ENCODE results near the gene SLC10A3.

DNA sequence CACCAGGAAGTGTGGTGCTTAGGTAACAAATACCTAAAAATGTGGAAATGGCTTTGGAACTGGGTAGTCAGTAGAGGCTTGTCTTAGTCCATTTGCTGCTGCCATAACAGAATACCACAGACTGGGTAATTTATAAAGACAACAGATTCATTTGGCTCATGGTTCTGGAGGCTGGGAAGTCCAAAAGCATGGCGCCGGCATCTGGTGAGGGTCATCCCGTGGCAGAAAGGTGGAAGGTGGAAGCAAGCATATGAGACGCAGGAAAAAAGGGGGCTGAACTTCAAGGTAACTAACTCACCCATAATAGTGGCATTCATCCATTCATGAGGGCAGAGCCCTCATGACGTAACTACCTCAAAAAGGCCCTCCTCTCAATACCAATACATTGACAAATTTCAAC is 19.0 kb upstream of the SLC10A3 start:
- TF ChIP-seq, protein P1, sequence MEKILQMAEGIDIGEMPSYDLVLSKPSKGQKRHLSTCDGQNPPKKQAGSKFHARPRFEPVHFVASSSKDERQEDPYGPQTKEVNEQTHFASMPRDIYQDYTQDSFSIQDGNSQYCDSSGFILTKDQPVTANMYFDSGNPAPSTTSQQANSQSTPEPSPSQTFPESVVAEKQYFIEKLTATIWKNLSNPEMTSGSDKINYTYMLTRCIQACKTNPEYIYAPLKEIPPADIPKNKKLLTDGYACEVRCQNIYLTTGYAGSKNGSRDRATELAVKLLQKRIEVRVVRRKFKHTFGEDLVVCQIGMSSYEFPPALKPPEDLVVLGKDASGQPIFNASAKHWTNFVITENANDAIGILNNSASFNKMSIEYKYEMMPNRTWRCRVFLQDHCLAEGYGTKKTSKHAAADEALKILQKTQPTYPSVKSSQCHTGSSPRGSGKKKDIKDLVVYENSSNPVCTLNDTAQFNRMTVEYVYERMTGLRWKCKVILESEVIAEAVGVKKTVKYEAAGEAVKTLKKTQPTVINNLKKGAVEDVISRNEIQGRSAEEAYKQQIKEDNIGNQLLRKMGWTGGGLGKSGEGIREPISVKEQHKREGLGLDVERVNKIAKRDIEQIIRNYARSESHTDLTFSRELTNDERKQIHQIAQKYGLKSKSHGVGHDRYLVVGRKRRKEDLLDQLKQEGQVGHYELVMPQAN (conservative IDR thresholded peaks at IDR 0.05): no peak
- TF ChIP-seq ESRRA (IDR thresholded peaks at IDR 0.05; ENCODE audit: low read length): no peak
- TF ChIP-seq, protein P2, sequence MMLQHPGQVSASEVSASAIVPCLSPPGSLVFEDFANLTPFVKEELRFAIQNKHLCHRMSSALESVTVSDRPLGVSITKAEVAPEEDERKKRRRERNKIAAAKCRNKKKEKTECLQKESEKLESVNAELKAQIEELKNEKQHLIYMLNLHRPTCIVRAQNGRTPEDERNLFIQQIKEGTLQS (IDR thresholded peaks at IDR 0.05; ENCODE audit: borderline replicate concordance, extremely low read depth, low read depth, low read length): no peak
- TF ChIP-seq EP300 (IDR thresholded peaks at IDR 0.05; ENCODE audit: borderline replicate concordance in 1 of 2, control insufficient read depth in 1 of 2, low read depth in 2 of 2, low read length in 2 of 2): no peak
- no peak for TF ChIP-seq PML (IDR thresholded peaks at IDR 0.05; ENCODE audit: low read length)
- TF ChIP-seq, protein P3, sequence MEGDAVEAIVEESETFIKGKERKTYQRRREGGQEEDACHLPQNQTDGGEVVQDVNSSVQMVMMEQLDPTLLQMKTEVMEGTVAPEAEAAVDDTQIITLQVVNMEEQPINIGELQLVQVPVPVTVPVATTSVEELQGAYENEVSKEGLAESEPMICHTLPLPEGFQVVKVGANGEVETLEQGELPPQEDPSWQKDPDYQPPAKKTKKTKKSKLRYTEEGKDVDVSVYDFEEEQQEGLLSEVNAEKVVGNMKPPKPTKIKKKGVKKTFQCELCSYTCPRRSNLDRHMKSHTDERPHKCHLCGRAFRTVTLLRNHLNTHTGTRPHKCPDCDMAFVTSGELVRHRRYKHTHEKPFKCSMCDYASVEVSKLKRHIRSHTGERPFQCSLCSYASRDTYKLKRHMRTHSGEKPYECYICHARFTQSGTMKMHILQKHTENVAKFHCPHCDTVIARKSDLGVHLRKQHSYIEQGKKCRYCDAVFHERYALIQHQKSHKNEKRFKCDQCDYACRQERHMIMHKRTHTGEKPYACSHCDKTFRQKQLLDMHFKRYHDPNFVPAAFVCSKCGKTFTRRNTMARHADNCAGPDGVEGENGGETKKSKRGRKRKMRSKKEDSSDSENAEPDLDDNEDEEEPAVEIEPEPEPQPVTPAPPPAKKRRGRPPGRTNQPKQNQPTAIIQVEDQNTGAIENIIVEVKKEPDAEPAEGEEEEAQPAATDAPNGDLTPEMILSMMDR (IDR thresholded peaks at IDR 0.05 in 2 of 3, conservative IDR thresholded peaks at IDR 0.05 in 1 of 3; ENCODE audit: control insufficient read depth in 2 of 3, extremely low read depth in 1 of 3, insufficient read depth in 1 of 3, low read depth in 3 of 3, low read length in 3 of 3): no peak
- TF ChIP-seq, protein P4, sequence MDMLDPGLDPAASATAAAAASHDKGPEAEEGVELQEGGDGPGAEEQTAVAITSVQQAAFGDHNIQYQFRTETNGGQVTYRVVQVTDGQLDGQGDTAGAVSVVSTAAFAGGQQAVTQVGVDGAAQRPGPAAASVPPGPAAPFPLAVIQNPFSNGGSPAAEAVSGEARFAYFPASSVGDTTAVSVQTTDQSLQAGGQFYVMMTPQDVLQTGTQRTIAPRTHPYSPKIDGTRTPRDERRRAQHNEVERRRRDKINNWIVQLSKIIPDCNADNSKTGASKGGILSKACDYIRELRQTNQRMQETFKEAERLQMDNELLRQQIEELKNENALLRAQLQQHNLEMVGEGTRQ (IDR thresholded peaks at IDR 0.05; ENCODE audit: borderline replicate concordance, low read depth, low read length): no peak
- TF ChIP-seq NR2C2 (IDR thresholded peaks at IDR 0.05; ENCODE audit: borderline replicate concordance, control insufficient read depth, insufficient read length, low read depth): no peak
- TF ChIP-seq, protein P5, sequence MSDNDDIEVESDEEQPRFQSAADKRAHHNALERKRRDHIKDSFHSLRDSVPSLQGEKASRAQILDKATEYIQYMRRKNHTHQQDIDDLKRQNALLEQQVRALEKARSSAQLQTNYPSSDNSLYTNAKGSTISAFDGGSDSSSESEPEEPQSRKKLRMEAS (IDR thresholded peaks at IDR 0.05; ENCODE audit: low read depth, low read length): no peak
- TF ChIP-seq, protein P6, sequence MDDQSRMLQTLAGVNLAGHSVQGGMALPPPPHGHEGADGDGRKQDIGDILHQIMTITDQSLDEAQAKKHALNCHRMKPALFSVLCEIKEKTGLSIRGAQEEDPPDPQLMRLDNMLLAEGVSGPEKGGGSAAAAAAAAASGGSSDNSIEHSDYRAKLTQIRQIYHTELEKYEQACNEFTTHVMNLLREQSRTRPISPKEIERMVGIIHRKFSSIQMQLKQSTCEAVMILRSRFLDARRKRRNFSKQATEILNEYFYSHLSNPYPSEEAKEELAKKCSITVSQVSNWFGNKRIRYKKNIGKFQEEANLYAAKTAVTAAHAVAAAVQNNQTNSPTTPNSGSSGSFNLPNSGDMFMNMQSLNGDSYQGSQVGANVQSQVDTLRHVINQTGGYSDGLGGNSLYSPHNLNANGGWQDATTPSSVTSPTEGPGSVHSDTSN (IDR thresholded peaks at IDR 0.05; ENCODE audit: insufficient replicate concordance, low read depth, low read length): no peak
- no peak for TF ChIP-seq YY1 (IDR thresholded peaks at IDR 0.05; ENCODE audit: low read depth, low read length)
- TF ChIP-seq, protein P7, sequence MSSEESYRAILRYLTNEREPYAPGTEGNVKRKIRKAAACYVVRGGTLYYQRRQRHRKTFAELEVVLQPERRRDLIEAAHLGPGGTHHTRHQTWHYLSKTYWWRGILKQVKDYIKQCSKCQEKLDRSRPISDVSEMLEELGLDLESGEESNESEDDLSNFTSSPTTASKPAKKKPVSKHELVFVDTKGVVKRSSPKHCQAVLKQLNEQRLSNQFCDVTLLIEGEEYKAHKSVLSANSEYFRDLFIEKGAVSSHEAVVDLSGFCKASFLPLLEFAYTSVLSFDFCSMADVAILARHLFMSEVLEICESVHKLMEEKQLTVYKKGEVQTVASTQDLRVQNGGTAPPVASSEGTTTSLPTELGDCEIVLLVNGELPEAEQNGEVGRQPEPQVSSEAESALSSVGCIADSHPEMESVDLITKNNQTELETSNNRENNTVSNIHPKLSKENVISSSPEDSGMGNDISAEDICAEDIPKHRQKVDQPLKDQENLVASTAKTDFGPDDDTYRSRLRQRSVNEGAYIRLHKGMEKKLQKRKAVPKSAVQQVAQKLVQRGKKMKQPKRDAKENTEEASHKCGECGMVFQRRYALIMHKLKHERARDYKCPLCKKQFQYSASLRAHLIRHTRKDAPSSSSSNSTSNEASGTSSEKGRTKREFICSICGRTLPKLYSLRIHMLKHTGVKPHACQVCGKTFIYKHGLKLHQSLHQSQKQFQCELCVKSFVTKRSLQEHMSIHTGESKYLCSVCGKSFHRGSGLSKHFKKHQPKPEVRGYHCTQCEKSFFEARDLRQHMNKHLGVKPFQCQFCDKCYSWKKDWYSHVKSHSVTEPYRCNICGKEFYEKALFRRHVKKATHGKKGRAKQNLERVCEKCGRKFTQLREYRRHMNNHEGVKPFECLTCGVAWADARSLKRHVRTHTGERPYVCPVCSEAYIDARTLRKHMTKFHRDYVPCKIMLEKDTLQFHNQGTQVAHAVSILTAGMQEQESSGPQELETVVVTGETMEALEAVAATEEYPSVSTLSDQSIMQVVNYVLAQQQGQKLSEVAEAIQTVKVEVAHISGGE (CRISPR knock-in tag; IDR thresholded peaks at IDR 0.05): no peak

Measured in GM12878 (cell line).